ENCODE data around the gene ADD1.

The ADD1 gene

DNA sequence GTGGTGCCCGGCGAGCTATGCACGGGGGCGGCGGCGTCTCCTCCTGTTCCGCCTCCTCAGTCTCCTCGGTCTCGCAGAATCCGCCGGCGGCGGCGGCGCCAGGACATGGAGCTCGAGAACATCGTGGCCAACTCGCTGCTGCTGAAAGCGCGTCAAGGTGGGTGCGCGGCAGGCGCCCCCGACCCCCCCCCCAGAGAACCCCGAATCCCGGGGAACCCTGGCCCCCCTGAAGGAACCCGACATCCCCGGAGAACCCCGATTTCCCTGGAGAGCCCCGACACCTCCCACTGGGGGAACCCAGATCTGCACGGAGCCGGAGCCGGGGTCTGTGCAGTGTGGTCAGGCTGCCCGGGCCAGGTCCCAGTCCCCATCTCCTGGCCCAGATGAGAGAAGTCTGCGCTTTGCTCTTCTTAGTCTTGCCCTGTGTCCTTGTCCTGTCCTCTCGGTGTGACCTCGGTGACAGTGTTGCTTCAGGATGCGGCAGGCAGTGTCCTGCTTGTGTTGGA lies 120.4 kb downstream of the ADD1 start:
- no peak for DNase-seq (ENCODE audit: low read depth)

DNA sequence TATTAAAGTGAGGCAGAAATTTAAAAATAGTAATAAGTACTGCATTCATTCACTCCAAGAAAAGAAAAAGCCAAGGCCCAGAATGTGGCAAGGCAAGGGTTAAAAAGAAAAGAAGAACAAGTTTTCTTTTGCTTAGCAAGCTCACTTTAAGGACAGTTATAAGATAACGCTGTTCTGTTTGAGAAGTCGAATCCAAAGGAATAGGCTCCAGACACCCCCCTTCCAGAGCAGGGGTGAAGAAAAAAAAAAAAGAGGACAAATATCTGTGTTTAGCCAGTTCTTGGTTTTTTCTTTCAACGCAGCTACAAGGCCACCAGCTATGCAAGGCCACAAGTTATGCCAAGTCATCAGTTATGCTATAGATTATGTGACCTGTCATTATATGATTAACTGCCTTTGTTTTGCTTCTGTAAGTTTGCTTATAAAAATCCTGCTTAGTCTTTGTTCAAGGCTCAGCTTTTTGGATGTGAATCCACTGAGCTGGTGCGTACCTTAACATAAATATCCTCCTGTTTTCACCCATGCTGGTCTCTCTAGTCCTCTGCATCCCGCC lies 121.1 kb downstream of the ADD1 start:
- DNase-seq (ENCODE audit: low read depth), result no peak

DNA sequence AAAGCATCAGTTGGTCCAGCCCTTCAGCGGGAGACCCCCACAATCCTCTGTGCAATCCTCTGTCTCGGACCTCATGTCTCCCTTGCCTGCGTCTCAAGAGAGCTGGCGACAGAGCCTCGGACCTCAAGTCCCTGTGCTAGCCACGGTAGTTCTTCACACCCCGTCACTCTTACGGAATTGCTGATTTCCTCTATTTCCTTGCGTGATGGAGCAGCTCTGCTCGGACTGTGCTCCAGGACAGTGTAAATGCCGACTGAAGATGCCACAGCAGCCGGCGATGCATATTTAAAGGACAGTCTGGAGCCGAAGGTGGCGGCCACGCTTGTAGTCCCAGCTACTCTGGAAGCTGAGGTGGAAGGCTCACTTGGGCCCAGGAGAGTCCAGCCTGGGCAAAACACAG lies 121.6 kb downstream of the ADD1 start:
- DNase-seq (ENCODE audit: low read depth), result no peak

DNA sequence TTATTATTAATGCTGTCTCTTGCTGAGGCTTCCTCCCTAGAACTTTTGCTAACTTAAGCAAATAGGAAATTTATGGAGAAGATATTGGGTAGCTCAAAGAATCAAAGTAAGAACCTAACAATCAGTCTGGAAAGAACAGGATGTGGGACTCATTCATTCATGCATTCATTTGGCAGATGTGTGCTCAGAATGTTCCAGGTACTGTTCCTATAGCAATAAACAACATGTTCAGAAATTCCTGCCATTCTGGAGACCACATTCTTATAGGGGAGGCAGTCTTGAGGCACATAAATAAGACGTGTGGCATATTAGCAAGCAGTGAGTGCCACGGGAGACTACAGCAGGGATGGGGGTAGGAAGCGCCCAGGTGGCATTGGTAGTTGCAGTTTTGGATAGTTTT lies 124.7 kb downstream of the ADD1 start:
- no peak for DNase-seq (ENCODE audit: low read depth)

DNA sequence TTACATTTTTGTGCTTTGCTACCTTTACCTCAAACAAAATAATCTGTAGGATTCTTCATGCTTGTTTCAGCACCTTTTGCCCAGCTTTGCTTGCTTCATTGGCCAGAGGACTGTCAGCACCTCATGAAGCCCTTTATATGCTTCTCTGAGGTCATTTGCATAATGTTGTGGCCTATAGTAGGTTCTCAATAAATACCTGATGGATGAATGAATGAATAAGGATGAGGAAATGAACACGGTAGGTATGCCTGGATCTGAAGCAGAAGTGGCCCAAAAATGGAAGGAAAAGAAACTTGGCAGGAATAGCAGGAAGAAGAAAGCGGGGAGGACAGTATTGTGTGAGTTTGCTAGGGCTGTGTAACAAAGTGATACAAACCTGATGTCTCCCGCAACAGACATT lies 127.6 kb downstream of the ADD1 start:
- no peak for DNase-seq (ENCODE audit: low read depth)

DNA sequence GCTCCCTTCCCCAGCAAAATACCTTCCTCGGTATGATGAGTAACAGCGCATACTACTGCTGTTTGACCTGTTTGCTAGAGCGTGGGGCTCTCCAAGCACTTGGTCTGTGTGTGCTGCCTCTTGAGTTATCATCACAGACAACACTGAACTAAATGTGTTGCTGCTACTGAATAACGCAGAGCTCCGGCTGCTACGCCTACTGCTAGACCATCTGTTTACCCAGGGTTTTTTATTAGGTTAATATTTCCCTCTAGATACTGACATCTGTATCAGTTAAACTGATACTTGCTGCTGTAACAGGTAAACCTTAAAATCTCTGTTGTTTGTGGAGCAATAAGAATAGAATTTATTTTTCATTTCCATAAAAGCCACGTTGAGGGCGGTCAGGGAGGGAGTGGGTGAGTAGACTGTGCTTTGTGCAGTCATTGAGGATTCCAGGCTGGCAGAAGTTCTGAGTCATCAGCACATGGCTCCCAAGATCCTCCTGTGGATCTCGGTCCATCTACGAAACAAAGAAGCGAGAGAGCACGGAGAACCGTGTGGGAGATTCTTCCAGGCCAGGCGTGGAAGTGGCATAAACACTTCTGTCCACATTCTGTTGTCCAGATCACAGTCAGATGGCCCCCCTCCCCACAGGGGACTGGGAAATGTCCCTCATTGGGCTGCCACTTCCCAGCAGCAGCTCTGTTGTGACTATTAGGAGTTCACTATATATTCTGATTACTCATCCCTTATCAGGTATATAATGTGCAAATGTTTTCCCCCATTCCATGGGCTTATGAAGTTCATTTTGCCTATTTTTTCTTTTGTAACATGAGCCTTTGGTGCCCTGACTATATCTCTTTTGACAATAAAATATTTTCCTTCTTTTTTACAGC lies 133.8 kb downstream of the ADD1 start:
- no peak for DNase-seq (ENCODE audit: low read depth)

All from stimulated activated CD8-positive, alpha-beta memory T cell treated with anti-CD3 and anti-CD28 coated beads, Interleukin-12 subunit alpha, Interleukin-12 subunit beta, amount 100 ng/mL, for 1 hour (primary cell).